Panc1 (cell line): ENCODE results near the gene ISYNA1. TPM values are rescaled to one million over a fixed set of nuclear protein-coding genes. Genes with fewer than 3 reads are reported as not detected.

Experiments used
- ATAC-seq: fragments of 200-7000 bp; cut with Tn5 transposase; 2 replicates; pipeline ENCODE4 v1.9.1; 2020; ENCODE audit warnings: mild to moderate bottlenecking, moderate library complexity
- BruUV-seq: library from RNA; stranded (reverse); fragments of 400-500 nt; replicated peaks from 2 replicates; lab custom pipeline; 2021; lab: Mats Ljungman, UMichigan
- CTCF ChIA-PET: fragments of 300-600 bp; sonication (Branson Sonifier 250); formaldehyde crosslinking; loops from one replicate; lab custom pipeline; 2022; ENCODE audit warnings: antibody characterized with exemption; lab: Charles Lee
- POLR2A ChIA-PET: fragments of 300-600 bp; sonication (Branson Sonifier 250); formaldehyde crosslinking; loops from one replicate; lab custom pipeline; 2022; ENCODE audit warnings: antibody characterized with exemption; lab: Charles Lee
- DNase-seq: peaks from one replicate; pipeline ENCODE4 v3.0.0-alpha.2; 2010; ENCODE audit warnings: low read depth, low spot score
- H3K27ac ChIP-seq: 2 replicates; pipeline ENCODE4 v1.5.1; 2011; ENCODE audit warnings: mild to moderate bottlenecking, low read length, inconsistent platforms
- H3K27me3 ChIP-seq: fragments of 200-500 bp; sonication (Bioruptor generic); 2 replicates; pipeline ENCODE4 v1.6.0; 2014; ENCODE audit warnings: low read length, inconsistent platforms; ENCODE audit not compliant: control insufficient read depth, insufficient read depth
- H3K36me3 ChIP-seq: fragments of 200-500 bp; sonication (Bioruptor generic); 2 replicates; pipeline ENCODE4 v1.5.1; 2014; ENCODE audit warnings: inconsistent platforms, mild to moderate bottlenecking, low read length, moderate library complexity; ENCODE audit not compliant: control insufficient read depth, insufficient read depth
- H3K4me1 ChIP-seq: 2 replicates; pipeline ENCODE4 v1.5.1; 2011; ENCODE audit warnings: inconsistent platforms, mild to moderate bottlenecking, low read length, moderate library complexity; ENCODE audit not compliant: control insufficient read depth, insufficient read depth
- H3K4me3 ChIP-seq, 2 experiments: 2 replicates each; pipeline ENCODE4 v1.5.1; 2011 to 2012; ENCODE audit warnings: low read depth in 2 of 2, low read length in 2 of 2, mild to moderate bottlenecking in 2 of 2, inconsistent platforms in 1 of 2, moderate library complexity in 1 of 2
- H3K9me3 ChIP-seq: fragments of 200-500 bp; sonication (Bioruptor generic); 2 replicates; pipeline ENCODE4 v1.5.1; 2014; ENCODE audit warnings: low read depth, mild to moderate bottlenecking, inconsistent platforms, low read length, moderate library complexity; ENCODE audit not compliant: control insufficient read depth, insufficient read depth
- POLR2AphosphoS5 ChIP-seq: IDR thresholded peaks from 2 replicates; pipeline ENCODE4 v1.6.1; 2012; ENCODE audit warnings: mild to moderate bottlenecking, low read depth, low read length, moderate library complexity
- SIN3A ChIP-seq: IDR thresholded peaks from 2 replicates; pipeline ENCODE4 v1.6.1; 2012; ENCODE audit warnings: low read depth, mild to moderate bottlenecking, low read length, moderate library complexity, borderline replicate concordance; ENCODE audit not compliant: insufficient read depth
- TCF7L2 ChIP-seq: IDR thresholded peaks from 2 replicates; pipeline ENCODE4 v1.6.1; 2011; ENCODE audit warnings: mild to moderate bottlenecking, low read depth, low read length, inconsistent platforms
- in situ Hi-C: cut with HindIII; loops from 2 replicates; pipeline ENCODE4 v1.10.0; 2016; ENCODE audit warnings: low sequenced_read_pairs, low pct_unique_long_range_greater_than_20kb
- intact Hi-C: fragments of 100-400 bp; cut with micrococcal nuclease; formaldehyde crosslinking; loops from one replicate; pipeline ENCODE4 v1.10.0; 2022; ENCODE audit not compliant: unreplicated experiment
- total RNA-seq: library from RNA; stranded (reverse); gene quantifications from one replicate; pipeline ENCODE4 v1.2.1, GENCODE V29; 2021; ENCODE audit not compliant: unreplicated experiment
- TF ChIP-seq, protein P1 (sequence below), 2 experiments: IDR thresholded peaks; 2 replicates each; pipeline ENCODE4 v1.6.1; 2011 to 2012; ENCODE audit warnings: low read depth in 2 of 2, control low read depth in 1 of 2, low read length in 1 of 2, mild to moderate bottlenecking in 1 of 2, moderate library complexity in 1 of 2; ENCODE audit not compliant: insufficient read depth in 1 of 2
- TF ChIP-seq, protein P2 (sequence below): fragments of 450-650 bp; IDR thresholded peaks from 2 replicates; pipeline ENCODE4 v1.5.1; 2017; ENCODE audit warnings: mild to moderate bottlenecking

Gene ISYNA1
- total RNA-seq, 1 experiment from 2014 or later, result 351 TPM

DNA sequence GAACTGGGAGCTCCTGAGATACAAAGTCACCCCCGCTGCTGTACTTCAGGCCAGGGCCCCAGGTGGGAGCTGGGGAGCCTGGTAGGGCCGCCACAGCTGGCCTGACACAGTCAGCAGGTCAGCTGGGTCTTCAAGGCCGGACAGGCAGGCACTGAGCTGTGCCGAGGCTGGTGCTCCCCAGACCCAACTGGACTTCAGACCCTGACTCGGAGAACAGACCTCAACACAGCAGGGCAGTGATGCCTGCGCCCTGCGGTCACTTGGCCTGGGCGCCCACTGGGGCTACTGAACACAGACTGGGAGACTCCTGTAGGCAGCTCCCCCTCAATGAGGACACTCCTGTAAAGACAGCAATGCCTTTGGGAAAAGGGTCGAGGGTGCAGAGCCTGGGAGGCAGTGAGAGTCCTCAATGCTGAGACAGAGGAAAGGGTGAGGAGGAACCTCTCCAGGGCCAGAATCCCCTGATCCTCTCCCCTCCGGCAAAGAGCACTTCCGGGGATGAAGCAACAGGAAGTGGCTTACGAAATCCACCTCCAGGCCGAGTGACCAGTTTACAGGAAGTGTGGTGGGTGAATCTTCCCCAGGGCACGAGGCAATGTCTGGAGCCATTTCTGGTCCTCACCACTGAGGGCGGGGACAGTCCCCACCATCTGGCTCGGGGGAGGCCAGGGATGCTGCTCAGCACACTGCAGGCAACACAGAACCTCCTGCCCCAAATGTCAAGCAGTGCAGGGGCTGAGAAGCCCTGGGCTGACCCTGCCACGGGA, 40.8 kb upstream of the ISYNA1 start:
- intact Hi-C loops (no loop called here), in situ Hi-C loops (no loop called here)
- ChIA-PET POLR2A (no interaction called here), CTCF (no interaction called here)
- BruUV-seq, result no TSS peak
- peak; percentile 46 for ATAC-seq
- H3K27ac ChIP-seq, result peak overlapping the region; percentile 68
- no peaks in the 10 kb centered on the region for H3K27me3 ChIP-seq
- DNase-seq, result no peak
- H3K36me3 ChIP-seq, result no peaks in the 10 kb centered on the region
- H3K4me1 ChIP-seq, result peaks cover 21% of the 10 kb centered on the region
- no peaks in the 10 kb centered on the region for H3K9me3 ChIP-seq
- no peak overlapping the region for H3K4me3 ChIP-seq
- TF ChIP-seq POLR2AphosphoS5 (no peak), TCF7L2 (no peak), SIN3A (no peak)
- TF ChIP-seq, protein P1, sequence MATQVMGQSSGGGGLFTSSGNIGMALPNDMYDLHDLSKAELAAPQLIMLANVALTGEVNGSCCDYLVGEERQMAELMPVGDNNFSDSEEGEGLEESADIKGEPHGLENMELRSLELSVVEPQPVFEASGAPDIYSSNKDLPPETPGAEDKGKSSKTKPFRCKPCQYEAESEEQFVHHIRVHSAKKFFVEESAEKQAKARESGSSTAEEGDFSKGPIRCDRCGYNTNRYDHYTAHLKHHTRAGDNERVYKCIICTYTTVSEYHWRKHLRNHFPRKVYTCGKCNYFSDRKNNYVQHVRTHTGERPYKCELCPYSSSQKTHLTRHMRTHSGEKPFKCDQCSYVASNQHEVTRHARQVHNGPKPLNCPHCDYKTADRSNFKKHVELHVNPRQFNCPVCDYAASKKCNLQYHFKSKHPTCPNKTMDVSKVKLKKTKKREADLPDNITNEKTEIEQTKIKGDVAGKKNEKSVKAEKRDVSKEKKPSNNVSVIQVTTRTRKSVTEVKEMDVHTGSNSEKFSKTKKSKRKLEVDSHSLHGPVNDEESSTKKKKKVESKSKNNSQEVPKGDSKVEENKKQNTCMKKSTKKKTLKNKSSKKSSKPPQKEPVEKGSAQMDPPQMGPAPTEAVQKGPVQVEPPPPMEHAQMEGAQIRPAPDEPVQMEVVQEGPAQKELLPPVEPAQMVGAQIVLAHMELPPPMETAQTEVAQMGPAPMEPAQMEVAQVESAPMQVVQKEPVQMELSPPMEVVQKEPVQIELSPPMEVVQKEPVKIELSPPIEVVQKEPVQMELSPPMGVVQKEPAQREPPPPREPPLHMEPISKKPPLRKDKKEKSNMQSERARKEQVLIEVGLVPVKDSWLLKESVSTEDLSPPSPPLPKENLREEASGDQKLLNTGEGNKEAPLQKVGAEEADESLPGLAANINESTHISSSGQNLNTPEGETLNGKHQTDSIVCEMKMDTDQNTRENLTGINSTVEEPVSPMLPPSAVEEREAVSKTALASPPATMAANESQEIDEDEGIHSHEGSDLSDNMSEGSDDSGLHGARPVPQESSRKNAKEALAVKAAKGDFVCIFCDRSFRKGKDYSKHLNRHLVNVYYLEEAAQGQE (IDR thresholded peaks at IDR 0.05; ENCODE audit: insufficient read depth in 1 of 2, low read depth in 2 of 2, low read length in 1 of 2), result no peak
- TF ChIP-seq, protein P2, sequence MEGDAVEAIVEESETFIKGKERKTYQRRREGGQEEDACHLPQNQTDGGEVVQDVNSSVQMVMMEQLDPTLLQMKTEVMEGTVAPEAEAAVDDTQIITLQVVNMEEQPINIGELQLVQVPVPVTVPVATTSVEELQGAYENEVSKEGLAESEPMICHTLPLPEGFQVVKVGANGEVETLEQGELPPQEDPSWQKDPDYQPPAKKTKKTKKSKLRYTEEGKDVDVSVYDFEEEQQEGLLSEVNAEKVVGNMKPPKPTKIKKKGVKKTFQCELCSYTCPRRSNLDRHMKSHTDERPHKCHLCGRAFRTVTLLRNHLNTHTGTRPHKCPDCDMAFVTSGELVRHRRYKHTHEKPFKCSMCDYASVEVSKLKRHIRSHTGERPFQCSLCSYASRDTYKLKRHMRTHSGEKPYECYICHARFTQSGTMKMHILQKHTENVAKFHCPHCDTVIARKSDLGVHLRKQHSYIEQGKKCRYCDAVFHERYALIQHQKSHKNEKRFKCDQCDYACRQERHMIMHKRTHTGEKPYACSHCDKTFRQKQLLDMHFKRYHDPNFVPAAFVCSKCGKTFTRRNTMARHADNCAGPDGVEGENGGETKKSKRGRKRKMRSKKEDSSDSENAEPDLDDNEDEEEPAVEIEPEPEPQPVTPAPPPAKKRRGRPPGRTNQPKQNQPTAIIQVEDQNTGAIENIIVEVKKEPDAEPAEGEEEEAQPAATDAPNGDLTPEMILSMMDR, result no peak

DNA sequence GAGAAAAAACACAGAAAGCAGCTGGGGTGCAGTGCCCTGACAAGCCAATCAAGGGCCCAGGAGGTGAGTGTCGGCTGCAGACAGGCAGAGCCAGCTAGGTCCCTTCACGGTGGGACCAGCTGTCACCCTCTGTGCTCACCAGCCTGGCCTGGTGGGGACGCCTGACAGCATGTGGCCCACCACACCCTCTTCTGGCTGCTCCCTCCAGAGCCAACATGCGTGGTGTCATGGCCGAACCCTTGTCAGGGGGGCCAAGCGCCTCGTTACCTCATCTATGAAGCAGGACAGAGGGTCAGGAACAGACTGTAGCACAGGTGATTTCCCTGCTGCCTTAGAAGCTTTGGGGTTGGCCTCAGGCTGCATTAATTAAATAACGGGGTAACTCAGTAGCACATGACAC, 40.0 kb upstream of the ISYNA1 start:
- no peak overlapping the region for H3K27ac ChIP-seq
- POLR2A ChIA-PET, result no interaction called here
- intact Hi-C loops, result no loop called here

More for the DNA sequence above, 40.0 kb upstream of the ISYNA1 start:
- TF ChIP-seq TCF7L2, result no peak
- TF ChIP-seq POLR2AphosphoS5, result no peak
- no peak for TF ChIP-seq SIN3A
- TF ChIP-seq, protein P1 (IDR thresholded peaks at IDR 0.05; ENCODE audit: insufficient read depth in 1 of 2, low read depth in 2 of 2, low read length in 1 of 2), result no peak
- TF ChIP-seq, protein P2, result no peak
- BruUV-seq, result no TSS peak
- no peaks in the 10 kb centered on the region for H3K36me3 ChIP-seq
- DNase-seq (no peak), ATAC-seq (no peak)
- H3K4me3 ChIP-seq, result no peak overlapping the region
- in situ Hi-C loops, result no loop called here
- no peaks in the 10 kb centered on the region for H3K27me3 ChIP-seq
- H3K9me3 ChIP-seq, result no peaks in the 10 kb centered on the region
- H3K4me1 ChIP-seq, result peaks cover 21% of the 10 kb centered on the region
- CTCF ChIA-PET, result no interaction called here
